ENCODE results near the gene THAP3.
"Not testable (repeated sequence)": the region's sequence is repeated elsewhere in the genome, so short reads cannot be mapped to it uniquely, and the experiment has no call there.

The THAP3 gene

GRCh38 chr1:6591222-6591621, 33.4 kb upstream of the THAP3 start:
- DNase-seq, result no peak

GRCh38 chr1:6591644-6592043, 33.0 kb upstream of the THAP3 start:
- DNase-seq, result no peak

GRCh38 chr1:6592441-6592840, 32.2 kb upstream of the THAP3 start:
- DNase-seq, result no peak

- no peak for DNase-seq
Measured at GRCh38 chr1:6592865-6593593, 31.6 kb upstream of the THAP3 start.

- no peak for DNase-seq
Measured at GRCh38 chr1:6593810-6594209, 30.9 kb upstream of the THAP3 start.

GRCh38 chr1:6594977-6595740, 29.5 kb upstream of the THAP3 start:
- DNase-seq, result no peak

- DNase-seq, result no peak
Measured at GRCh38 chr1:6596351-6596750, 28.3 kb upstream of the THAP3 start.

GRCh38 chr1:6596886-6597776, 27.5 kb upstream of the THAP3 start:
- DNase-seq, result no peak

GRCh38 chr1:6597777-6598131, 26.9 kb upstream of the THAP3 start:
- DNase-seq, result no peak

GRCh38 chr1:6599141-6599975, 25.3 kb upstream of the THAP3 start:
- DNase-seq, result peak; percentile 36

- DNase-seq, result not testable (repeated sequence)
Measured at GRCh38 chr1:6599991-6600390, 24.7 kb upstream of the THAP3 start.

- no peak for DNase-seq
Measured at GRCh38 chr1:6600410-6601048, 24.1 kb upstream of the THAP3 start.

- DNase-seq, result peak; percentile 71
Measured at GRCh38 chr1:6601049-6601922, 23.4 kb upstream of the THAP3 start.

- no peak for DNase-seq
Measured at GRCh38 chr1:6601923-6602668, 22.6 kb upstream of the THAP3 start.

GRCh38 chr1:6602669-6603237, 21.9 kb upstream of the THAP3 start, which contains the start of gene KLHL21:
KLHL21 (minus strand) TSS chr1:6602869; CDS start chr1:6602817, 52 bp downstream.
- peak; percentile 82 for DNase-seq

GRCh38 chr1:6603238-6603914, 21.3 kb upstream of the THAP3 start:
- peak; percentile 57 for DNase-seq

GRCh38 chr1:6603915-6604558, 20.6 kb upstream of the THAP3 start:
- DNase-seq, result no peak

GRCh38 chr1:6612641-6613360, 11.9 kb upstream of the THAP3 start:
- no peak for DNase-seq
